G401.6 (cell line): ENCODE measurements around the gene ZNF273.

Experiments used
- FAIRE-seq: peaks from 2 replicates; lab custom pipeline; 2012; peaks lifted over from hg19 to GRCh38; lab: Jason Lieb, UNC

ZNF273 gene

DNA sequence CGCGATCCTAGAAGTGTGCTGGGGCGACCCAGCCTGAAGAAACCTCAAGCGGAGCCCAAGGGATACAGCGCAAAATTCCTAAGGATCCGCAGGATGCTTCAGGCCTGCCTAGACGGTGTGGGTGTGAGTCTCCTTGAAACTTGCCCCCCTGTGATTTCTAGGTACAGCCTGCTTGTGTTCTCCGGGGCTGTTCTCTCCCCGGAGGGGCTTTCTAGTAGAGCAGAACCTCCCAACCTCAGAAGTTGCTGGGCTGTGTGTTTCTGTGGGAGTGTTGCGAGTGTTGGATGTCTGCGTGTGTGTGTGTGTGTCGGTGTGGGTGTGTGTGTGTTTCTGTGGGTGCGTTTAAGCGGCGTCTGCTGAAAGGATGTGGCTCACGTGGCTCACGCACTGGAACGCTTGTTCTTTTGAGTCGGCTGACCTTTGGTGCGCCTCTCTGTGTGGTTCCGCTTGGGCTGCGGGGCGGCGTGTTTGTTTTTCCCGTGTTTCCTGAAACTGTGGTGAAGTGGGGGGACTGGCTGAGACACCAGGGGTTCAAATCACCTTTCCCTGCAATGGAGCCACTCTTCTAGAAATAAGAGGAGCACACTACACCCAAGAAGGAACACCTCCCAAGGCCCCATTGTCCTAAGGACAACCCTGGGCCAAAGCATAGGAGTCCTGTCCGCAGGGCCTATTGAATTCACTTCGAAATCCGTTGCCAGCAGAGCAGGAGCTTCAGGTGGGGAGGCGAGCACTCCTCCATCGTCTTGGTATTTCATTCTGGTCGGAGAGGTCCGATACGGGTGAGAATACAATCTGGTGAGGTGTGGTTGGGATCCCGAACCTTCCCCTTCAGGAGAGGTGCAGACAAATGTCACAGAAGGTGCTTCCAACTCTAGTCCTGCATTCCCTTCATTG is 25.1 kb upstream of the ZNF273 start:
- FAIRE-seq: no peak

DNA sequence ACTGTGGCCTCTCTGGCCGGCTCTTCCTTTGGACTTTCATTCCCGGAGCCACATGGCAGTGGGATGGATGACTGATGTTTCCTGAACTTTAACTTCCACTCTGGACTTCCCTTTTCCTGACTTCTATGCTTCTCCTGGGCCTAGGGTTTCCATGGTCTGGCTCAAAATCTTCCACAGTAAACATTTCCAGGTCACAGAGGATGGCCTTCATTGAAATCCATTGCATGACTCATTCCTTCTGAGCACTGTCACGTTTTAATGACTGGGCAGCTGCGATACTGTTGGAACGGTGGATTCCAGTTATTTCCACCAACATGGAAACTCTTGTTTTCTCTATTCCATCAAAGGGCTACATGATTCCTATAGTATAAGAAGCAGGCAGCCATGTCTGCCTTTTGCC is 24.4 kb upstream of the ZNF273 start:
- FAIRE-seq: no peak

GRCh38 chr7:64879086-64879730 is 23.9 kb upstream of the ZNF273 start:
- FAIRE-seq: no peak

- no peak for FAIRE-seq
Observed at GRCh38 chr7:64879800-64880199, 23.3 kb upstream of the ZNF273 start.

DNA sequence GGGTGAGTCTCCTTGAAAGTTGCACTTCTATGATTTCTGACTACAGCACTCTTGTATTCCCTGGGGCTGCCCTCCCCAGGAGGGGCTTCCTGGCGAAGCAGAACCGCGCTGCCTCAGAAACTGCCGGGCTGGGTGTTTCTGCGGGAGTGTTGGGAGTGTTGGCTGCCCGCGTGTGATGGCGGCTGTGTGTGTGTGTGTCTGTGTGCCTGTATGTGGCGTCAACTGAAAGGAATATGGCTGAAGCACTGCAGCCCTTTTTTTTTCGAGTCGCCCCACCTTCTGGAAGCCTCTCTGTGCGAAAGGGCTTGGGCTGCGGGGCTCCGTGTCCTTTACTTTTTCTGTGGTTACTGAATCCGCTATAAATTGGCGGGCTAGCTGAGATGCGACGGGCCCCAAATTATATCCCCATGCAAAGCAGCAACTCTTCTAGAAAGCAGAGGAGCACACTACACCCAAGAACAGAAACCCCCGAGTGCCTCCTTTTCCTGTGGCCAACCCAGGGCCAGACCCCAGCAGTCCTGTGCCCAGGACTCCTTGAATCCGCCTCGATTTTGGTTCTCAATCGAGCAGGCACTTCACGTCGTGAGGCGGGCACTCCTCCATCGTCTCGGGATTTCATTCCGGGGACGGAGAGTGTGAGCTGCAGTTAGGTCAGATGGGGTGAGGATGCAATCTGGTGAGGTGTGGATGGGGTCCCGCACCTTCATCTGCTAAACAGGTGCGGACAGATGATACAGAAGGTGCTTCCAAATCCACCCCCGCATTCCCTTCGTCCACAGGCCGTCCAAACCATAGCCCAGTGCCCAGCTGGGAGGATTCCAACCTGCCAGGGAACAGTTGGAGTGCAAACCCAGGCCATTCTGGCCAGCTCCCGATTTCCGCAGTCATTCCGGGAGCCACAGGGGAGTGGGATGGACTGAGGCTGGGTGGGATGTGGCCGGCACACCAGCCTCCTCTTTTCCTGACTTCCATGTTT is 22.5 kb upstream of the ZNF273 start:
- FAIRE-seq: no peak

DNA sequence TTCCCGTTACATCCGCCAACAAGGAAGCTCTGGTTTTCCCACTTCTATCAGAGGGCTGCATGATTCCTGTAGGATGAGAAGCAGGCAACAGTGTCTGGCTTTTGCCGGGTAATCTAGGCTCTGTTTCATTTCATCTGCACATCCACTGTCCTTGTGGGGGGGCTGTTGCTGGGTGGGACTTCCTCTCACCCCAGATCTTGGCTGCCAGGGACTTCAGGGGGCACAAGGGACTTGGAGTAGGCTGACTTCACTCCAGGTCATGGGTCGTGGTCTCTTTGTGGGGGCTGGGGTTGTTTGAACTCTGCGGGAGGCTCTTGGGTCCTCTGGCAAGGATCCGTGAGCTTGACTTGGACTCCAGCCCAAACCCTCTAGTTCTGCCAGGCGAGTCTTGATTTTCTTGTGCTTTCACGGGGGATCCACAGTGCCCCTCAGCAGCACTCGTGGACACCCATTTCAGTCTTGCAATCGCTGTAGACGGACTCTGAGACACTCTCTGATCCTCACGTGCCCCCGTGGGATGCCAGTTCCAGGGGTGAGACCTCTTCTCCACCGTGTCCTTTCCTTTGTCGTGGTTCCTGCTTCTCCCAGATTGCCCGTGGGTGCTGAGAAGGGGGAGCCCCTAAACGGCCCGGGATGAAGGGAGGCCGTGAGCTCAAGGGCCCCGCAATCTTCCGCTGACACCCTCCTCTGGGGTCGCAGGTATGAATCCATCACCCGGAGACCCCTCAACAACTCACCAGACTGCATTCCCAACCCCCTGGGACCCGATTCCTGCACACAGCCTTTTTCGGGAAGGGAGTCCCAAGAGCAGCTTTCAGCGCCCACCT is 21.4 kb upstream of the ZNF273 start:
- no peak for FAIRE-seq

DNA sequence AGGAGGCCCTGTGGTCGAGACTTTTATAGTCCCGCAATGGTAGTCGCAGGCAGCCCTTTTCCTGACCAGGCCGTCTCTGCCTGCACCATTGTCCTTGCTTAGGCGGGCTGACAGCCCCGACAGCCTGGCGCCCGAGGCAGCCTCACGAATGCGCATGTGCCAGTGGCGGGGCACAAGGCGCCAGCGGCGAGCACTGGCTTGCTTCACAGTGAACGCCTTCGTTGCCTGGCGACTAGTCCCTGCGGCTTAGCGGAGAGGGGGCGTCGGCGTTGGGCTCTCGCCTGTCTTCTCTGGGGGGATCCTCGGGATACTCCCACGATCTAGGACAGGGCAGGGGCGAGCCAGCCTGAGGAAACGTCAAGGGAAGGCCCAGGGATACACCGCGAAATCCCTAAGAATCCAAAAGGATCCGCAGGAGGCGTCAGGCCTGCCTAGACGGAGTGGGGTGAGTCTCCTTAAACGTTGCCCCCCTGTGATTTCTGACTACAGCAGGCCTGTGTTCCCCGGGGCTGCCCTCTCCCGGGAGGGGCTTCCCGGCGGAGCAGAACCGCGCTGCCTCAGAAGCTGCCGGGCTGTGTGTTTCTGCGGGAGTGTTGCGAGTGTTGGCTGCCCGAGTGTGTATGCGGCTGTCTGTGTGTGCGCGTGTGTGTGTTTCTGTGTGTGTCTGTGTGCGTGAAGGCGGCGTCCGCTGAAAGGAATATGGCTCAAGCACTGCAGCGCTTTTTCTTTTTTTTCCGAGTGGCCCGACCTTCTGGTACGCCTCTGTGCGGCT is 20.5 kb upstream of the ZNF273 start:
- no peak for FAIRE-seq

- FAIRE-seq: no peak
Observed at GRCh38 chr7:64883113-64883905, 19.8 kb upstream of the ZNF273 start.

GRCh38 chr7:64884085-64884912 is 18.8 kb upstream of the ZNF273 start:
- FAIRE-seq: no peak

GRCh38 chr7:64884913-64885370 is 18.1 kb upstream of the ZNF273 start:
- no peak for FAIRE-seq

DNA sequence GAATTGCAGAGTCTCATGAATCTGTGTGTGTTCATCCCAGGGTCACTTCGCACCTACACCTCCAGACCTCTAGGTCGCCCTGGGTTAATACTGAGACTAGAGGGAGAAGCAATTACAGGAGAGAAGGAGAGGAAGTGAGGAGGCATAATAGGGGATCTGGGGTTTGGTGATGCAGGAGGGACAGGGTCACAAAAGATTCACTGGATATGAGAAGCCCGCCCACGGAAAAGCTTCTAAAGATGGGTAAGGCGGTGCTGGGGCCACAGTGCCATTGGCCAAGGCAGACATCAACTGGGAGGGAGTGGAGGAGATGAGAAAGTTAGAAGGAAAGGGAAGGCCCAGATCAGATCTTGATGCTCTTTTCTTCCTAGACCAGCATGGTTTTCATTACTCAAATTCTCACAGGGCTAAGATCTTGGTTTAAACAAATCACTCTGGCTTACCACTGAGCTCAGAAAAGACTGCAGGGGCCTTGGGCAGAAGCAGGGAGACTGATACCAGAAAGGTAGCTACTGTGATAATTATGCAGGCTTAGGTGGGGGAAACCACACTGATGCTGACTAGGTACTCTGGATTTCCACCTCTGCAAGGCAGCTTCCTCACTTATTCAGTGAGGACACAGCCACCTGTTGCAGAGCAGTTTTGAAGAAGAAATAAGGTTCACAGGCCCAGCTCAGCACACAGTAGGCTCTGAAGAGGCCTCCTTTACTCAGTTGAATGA is 17.4 kb upstream of the ZNF273 start:
- no peak for FAIRE-seq

- FAIRE-seq: no peak
Observed at GRCh38 chr7:64886956-64887545, 16.0 kb upstream of the ZNF273 start.

DNA sequence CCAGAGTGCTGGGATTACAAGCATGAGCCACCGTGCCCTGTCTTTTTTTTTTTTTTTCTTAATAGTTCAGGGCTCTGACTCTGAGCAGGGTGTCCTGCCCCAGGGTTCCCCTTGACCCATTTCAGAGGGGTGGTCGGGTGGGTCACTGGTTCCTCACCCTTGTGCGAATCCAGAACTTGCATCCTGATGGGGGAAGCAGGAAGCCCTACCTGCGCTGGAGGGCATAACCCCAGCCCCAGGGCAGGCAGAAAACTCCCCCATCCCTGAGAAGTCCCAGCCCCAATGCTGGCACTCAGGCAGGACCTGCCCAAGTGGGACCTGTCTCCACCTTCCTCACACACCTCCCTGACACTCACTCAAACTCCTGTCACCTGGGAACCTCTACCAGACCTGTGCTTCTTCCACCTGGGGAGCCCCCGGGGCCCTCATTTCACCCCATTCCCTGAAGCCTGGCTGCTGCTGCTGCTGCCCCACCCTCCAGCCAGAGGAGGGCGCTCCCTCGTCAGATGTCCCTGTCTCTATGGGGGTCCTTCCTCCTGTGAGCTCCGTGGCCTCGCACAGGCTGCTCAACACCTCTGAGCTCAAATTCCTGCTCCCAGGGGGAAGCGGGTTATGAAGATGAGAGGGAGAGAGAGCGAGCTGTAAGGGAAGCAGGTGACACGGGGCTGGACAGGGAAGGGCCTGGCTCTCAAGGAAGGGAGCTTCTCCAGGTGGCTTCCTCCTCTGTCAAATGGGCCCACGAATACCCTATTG is 15.1 kb upstream of the ZNF273 start:
- FAIRE-seq: no peak

- no peak for FAIRE-seq
Observed at GRCh38 chr7:64888561-64888900, 14.5 kb upstream of the ZNF273 start.

DNA sequence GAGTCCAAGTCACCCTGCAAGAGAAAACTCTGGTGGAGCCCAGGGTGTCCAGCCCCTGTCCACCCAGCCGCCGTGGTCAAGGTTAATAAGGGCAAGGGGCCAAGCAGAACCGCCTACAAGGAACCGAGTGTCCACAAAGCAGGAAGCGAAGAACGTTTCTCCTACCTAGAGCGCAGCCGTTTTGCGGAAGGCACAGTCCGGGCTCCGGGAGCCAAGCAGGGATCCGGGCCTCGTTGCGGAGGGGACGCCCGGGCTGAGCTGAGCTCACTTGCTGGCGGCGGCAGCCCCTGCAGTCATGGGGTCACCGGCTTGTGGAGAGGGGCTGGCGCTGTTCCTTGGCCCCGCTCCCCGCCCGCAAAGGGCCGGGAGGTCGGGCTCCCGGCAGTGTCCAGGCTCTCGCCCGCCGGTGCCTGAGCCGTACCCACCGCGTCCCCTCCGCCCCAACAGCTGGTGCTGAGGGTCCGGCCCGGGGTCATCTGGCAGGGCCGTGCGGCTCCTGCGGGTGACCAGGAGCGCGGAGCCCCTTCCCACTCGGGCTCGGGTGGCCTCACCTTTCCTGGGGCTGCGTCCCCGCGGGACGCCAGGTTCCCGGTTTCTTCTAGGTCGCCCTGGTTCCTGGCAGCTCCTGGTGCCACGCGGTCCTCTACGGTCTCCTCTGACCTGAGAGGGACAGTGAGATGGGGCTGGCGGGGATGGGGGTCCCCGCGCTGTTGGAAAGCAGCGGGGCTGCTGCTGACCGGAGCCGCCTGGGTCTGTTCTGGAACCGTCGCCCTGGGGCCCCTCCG is 14.0 kb upstream of the ZNF273 start:
- no peak for FAIRE-seq

GRCh38 chr7:64889686-64890162 is 13.3 kb upstream of the ZNF273 start:
- FAIRE-seq: no peak
